Mesenchymal stem cell (in vitro differentiated cells and primary cell): ENCODE results near the gene SRRM5.
A peak's percentile ranks its signal among the peaks of the same experiment; 100 is the strongest.
"Not testable (repeated sequence)": the region's sequence is repeated elsewhere in the genome, so short reads cannot be mapped to it uniquely, and the experiment has no call there.

Experiments used
- DNase-seq: peaks from one replicate; pipeline ENCODE4 v3.0.0-alpha.2; 2013
- H2AFZ ChIP-seq: one replicate; pipeline ENCODE4 v1.6.1; 2013; ENCODE audit warnings: low read depth, mild to moderate bottlenecking, control low read depth, inconsistent platforms, low read length, moderate library complexity
- H2AK5ac ChIP-seq: 2 replicates; pipeline ENCODE4 v1.6.1; 2013; ENCODE audit warnings: low read length, moderate library complexity, mild to moderate bottlenecking, inconsistent platforms; ENCODE audit not compliant: severe bottlenecking
- H2BK120ac ChIP-seq: one replicate; pipeline ENCODE4 v1.6.1; 2013; ENCODE audit warnings: low read depth, mild to moderate bottlenecking, inconsistent platforms, low read length, moderate library complexity
- H2BK12ac ChIP-seq, 2 experiments: one replicate each; pipeline ENCODE4 v1.6.1; 2013; ENCODE audit warnings: inconsistent platforms in 2 of 2, low read length in 2 of 2, mild to moderate bottlenecking in 2 of 2, moderate library complexity in 2 of 2, control low read depth in 1 of 2
- H2BK15ac ChIP-seq: one replicate; pipeline ENCODE4 v1.6.1; 2013; ENCODE audit warnings: mild to moderate bottlenecking, low read depth, inconsistent platforms; ENCODE audit not compliant: poor library complexity, severe bottlenecking
- H2BK5ac ChIP-seq: 2 replicates; pipeline ENCODE4 v1.6.1; 2013; ENCODE audit warnings: low read depth, mild to moderate bottlenecking, low read length, control low read depth, inconsistent platforms; ENCODE audit not compliant: poor library complexity, severe bottlenecking
- H3K14ac ChIP-seq, 2 experiments: one replicate each; pipeline ENCODE4 v1.6.1; 2013; ENCODE audit warnings: inconsistent platforms in 2 of 2, low read length in 2 of 2, control low read depth in 1 of 2, mild to moderate bottlenecking in 1 of 2, moderate library complexity in 1 of 2
- H3K18ac ChIP-seq, 2 experiments: one replicate each; pipeline ENCODE4 v1.6.1; 2013; ENCODE audit warnings: inconsistent platforms in 2 of 2, low read length in 2 of 2, control low read depth in 1 of 2, low read depth in 1 of 2, mild to moderate bottlenecking in 1 of 2
- H3K23ac ChIP-seq, 2 experiments: one replicate each; pipeline ENCODE4 v1.6.1; 2013; ENCODE audit warnings: inconsistent platforms in 2 of 2, low read length in 2 of 2, mild to moderate bottlenecking in 2 of 2, moderate library complexity in 2 of 2, control low read depth in 1 of 2
- H3K27ac ChIP-seq: 2 replicates; pipeline ENCODE4 v1.5.1; 2013; ENCODE audit warnings: mild to moderate bottlenecking, moderate library complexity, low read length, control low read depth, inconsistent platforms; ENCODE audit not compliant: poor library complexity, severe bottlenecking
- H3K27me3 ChIP-seq, 2 experiments: 2 replicates each; pipeline versions ENCODE4 v1.6.1 to v1.7.0; 2013; ENCODE audit warnings: low read length in 2 of 2, mild to moderate bottlenecking in 2 of 2, moderate library complexity in 2 of 2, control low read depth in 1 of 2, inconsistent platforms in 1 of 2; ENCODE audit not compliant: control insufficient read depth in 1 of 2, insufficient read depth in 1 of 2
- H3K36me3 ChIP-seq, 2 experiments: 2 replicates each; pipeline versions ENCODE4 v1.6.1 to v1.7.0; 2013; ENCODE audit warnings: low read length in 2 of 2, control low read depth in 1 of 2, inconsistent platforms in 1 of 2, low read depth in 1 of 2, mild to moderate bottlenecking in 1 of 2; ENCODE audit not compliant: insufficient read depth in 2 of 2, control insufficient read depth in 1 of 2
- H3K4ac ChIP-seq, 2 experiments: one replicate each; pipeline ENCODE4 v1.6.1; 2013; ENCODE audit warnings: inconsistent platforms in 2 of 2, low read length in 2 of 2, mild to moderate bottlenecking in 2 of 2, moderate library complexity in 2 of 2, control low read depth in 1 of 2, low read depth in 1 of 2
- H3K4me1 ChIP-seq: 2 replicates; pipeline ENCODE4 v1.6.1; 2013; ENCODE audit warnings: low read depth, low read length, control low read depth; ENCODE audit not compliant: control insufficient read depth, insufficient read depth
- H3K4me2 ChIP-seq: 2 replicates; pipeline ENCODE4 v1.6.1; 2013; ENCODE audit warnings: low read length, mild to moderate bottlenecking, inconsistent platforms; ENCODE audit not compliant: poor library complexity, severe bottlenecking
- H3K4me3 ChIP-seq, 2 experiments: 2 replicates each; pipeline versions ENCODE4 v1.5.1 to v1.7.0; 2013; ENCODE audit warnings: low read length in 2 of 2, mild to moderate bottlenecking in 2 of 2, control low read depth in 1 of 2, low read depth in 1 of 2; ENCODE audit not compliant: insufficient read depth in 1 of 2
- H3K79me1 ChIP-seq: replicated peaks from 2 replicates; pipeline ENCODE4 v1.6.1; 2013; ENCODE audit warnings: mild to moderate bottlenecking, control low read depth, low read length, inconsistent platforms; ENCODE audit not compliant: poor library complexity, severe bottlenecking
- H3K9ac ChIP-seq: 2 replicates; pipeline ENCODE4 v1.7.0; 2013; ENCODE audit warnings: mild to moderate bottlenecking, low read length, moderate library complexity
- H3K9me3 ChIP-seq: 2 replicates; pipeline ENCODE4 v1.7.0; 2013; ENCODE audit warnings: mild to moderate bottlenecking, low read length; ENCODE audit not compliant: control insufficient read depth
- H4K8ac ChIP-seq: one replicate; pipeline ENCODE4 v1.6.1; 2013; ENCODE audit warnings: inconsistent platforms, mild to moderate bottlenecking, low read length, moderate library complexity
- H4K91ac ChIP-seq: one replicate; pipeline ENCODE4 v1.6.1; 2013; ENCODE audit warnings: mild to moderate bottlenecking, low read length, inconsistent platforms
- whole genome bisulfite sequencing: methylation state at CpG from one replicate; pipeline ENCODE4 v1.1.7; 2013; ENCODE audit warnings: mixed read lengths; 5-methylcytosine and 5-hydroxymethylcytosine counted together

Gene SRRM5

GRCh38 chr19:43600326-43600725, 11.6 kb upstream of the SRRM5 start:
- H4K91ac ChIP-seq, H3K27ac ChIP-seq, H3K9me3 ChIP-seq, H3K27me3 ChIP-seq, H3K23ac ChIP-seq, H2BK12ac ChIP-seq, H2BK15ac ChIP-seq, H2BK5ac ChIP-seq, H2AK5ac ChIP-seq, H3K4me2 ChIP-seq, H3K18ac ChIP-seq, H3K4me1 ChIP-seq, H4K8ac ChIP-seq, H3K14ac ChIP-seq, H2BK120ac ChIP-seq, H3K4ac ChIP-seq, H2AFZ ChIP-seq, DNase-seq, H3K4me3 ChIP-seq: not testable (repeated sequence)
- Histone ChIP-seq H3K79me1 (peaks cover 40% of the 10 kb centered on the region), H3K9ac (peak overlapping the region; percentile 49), H3K36me3 (peaks cover 24 to 41% of the 10 kb centered on the region in 2 experiments)
- WGBS, result 98% methylated on average over 5 of the region's 5 CpGs

GRCh38 chr19:43605875-43606568, 5.9 kb upstream of the SRRM5 start:
- H3K4me1 ChIP-seq, result peaks cover 6% of the 10 kb centered on the region
- no peak overlapping the region for H4K91ac ChIP-seq
- no peak overlapping the region for H2BK120ac ChIP-seq
- no peak overlapping the region for H2BK12ac ChIP-seq
- H3K9me3 ChIP-seq, result no peaks in the 10 kb centered on the region
- no peak overlapping the region for H3K4ac ChIP-seq
- no peak overlapping the region for H3K23ac ChIP-seq
- H3K9ac ChIP-seq, result no peak overlapping the region
- no peak for DNase-seq
- H3K27me3 ChIP-seq, result no peaks in the 10 kb centered on the region
- H4K8ac ChIP-seq, result no peak overlapping the region
- no peak overlapping the region for H3K4me2 ChIP-seq
- H2AK5ac ChIP-seq, result no peak overlapping the region
- WGBS, result 90% methylated on average over 6 of the region's 7 CpGs
- no peak overlapping the region for H3K27ac ChIP-seq
- H2AFZ ChIP-seq, result no peak overlapping the region
- peaks cover 49% of the 10 kb centered on the region for H3K79me1 ChIP-seq
- H2BK5ac ChIP-seq, result no peak overlapping the region
- H3K4me3 ChIP-seq, result no peak overlapping the region
- H2BK15ac ChIP-seq, result no peak overlapping the region
- H3K18ac ChIP-seq, result no peak overlapping the region
- H3K36me3 ChIP-seq, result peaks cover 36 to 38% of the 10 kb centered on the region in 2 experiments
- H3K14ac ChIP-seq, result no peak overlapping the region

- no peak for DNase-seq
- H3K18ac ChIP-seq, result no peak overlapping the region
These were observed 5.2 kb upstream of the SRRM5 start for GRCh38 chr19:43606569-43607229.

More at GRCh38 chr19:43606569-43607229, 5.2 kb upstream of the SRRM5 start:
- no peak overlapping the region for H4K91ac ChIP-seq
- no peak overlapping the region for H2AK5ac ChIP-seq
- H3K27me3 ChIP-seq, result no peaks in the 10 kb centered on the region
- H3K36me3 ChIP-seq, result peaks cover 32 to 44% of the 10 kb centered on the region in 2 experiments
- H3K27ac ChIP-seq, result no peak overlapping the region
- no peak overlapping the region for H3K4ac ChIP-seq
- no peak overlapping the region for H3K14ac ChIP-seq
- no peak overlapping the region for H2AFZ ChIP-seq
- H4K8ac ChIP-seq, result no peak overlapping the region
- no peak overlapping the region for H3K4me2 ChIP-seq
- peaks cover 44% of the 10 kb centered on the region for H3K79me1 ChIP-seq
- H2BK5ac ChIP-seq, result no peak overlapping the region
- no peaks in the 10 kb centered on the region for H3K9me3 ChIP-seq
- no peak overlapping the region for H2BK120ac ChIP-seq
- 98% methylated on average over 6 of the region's 7 CpGs for WGBS
- H3K4me3 ChIP-seq, result no peak overlapping the region
- no peak overlapping the region for H2BK15ac ChIP-seq
- peaks cover 7% of the 10 kb centered on the region for H3K4me1 ChIP-seq
- no peak overlapping the region for H3K9ac ChIP-seq
- no peak overlapping the region for H3K23ac ChIP-seq
- H2BK12ac ChIP-seq, result no peak overlapping the region
